Activated T-cell treated with anti-CD3 and anti-CD28 coated beads, Interleukin-2, amount 50 U/mL, for 72 hours (primary cell): ENCODE data around the gene MCRS1. TPM values are rescaled to one million over a fixed set of nuclear protein-coding genes. Genes with fewer than 3 reads are reported as not detected.
A peak's percentile ranks its signal among the peaks of the same experiment; 100 is the strongest.
"Not testable (repeated sequence)": the region's sequence is repeated elsewhere in the genome, so short reads cannot be mapped to it uniquely, and the experiment has no call there.

Experiments
- ATAC-seq, 2 donors: fragments of 150-1000 bp; cut with Tn5 transposase; replicated peaks in 1 of 2; 2 replicates each; pipeline ENCODE4 v1.10.0; 2021; ENCODE audit warnings: moderate library complexity in 2 of 2, mild to moderate bottlenecking in 1 of 2
- DNase-seq, 2 donors: peaks; one replicate each; pipeline ENCODE4 v3.0.0; 2021 to 2022; ENCODE audit warnings: mixed read lengths in 1 of 2
- H3K27ac Mint-ChIP-seq: one replicate; pipeline ENCODE4 v1.8.0; 2022; ENCODE audit warnings: mild to moderate bottlenecking, moderate library complexity, mixed read lengths
- H3K27me3 Mint-ChIP-seq: one replicate; pipeline ENCODE4 v1.8.0; 2022; ENCODE audit warnings: low read depth, mixed read lengths
- H3K36me3 Mint-ChIP-seq, 2 donors: one replicate each; pipeline ENCODE4 v1.8.0; 2022; ENCODE audit warnings: mixed read lengths in 2 of 2, mild to moderate bottlenecking in 1 of 2; ENCODE audit not compliant: insufficient read depth in 2 of 2
- H3K4me1 Mint-ChIP-seq: one replicate; pipeline ENCODE4 v1.8.0; 2022; ENCODE audit warnings: low read depth, mixed read lengths
- H3K4me3 Mint-ChIP-seq, 2 donors: one replicate each; pipeline ENCODE4 v1.8.0; 2022; ENCODE audit warnings: mild to moderate bottlenecking in 2 of 2, mixed read lengths in 2 of 2, moderate library complexity in 2 of 2
- H3K9me3 Mint-ChIP-seq, 2 donors: one replicate each; pipeline ENCODE4 v1.8.0; 2022; ENCODE audit warnings: mixed read lengths in 2 of 2
- total RNA-seq, 2 donors: library from RNA; stranded (reverse); gene quantifications; one replicate each; pipeline ENCODE4 v1.2.3, GENCODE V29; 2022

Gene MCRS1
- total RNA-seq, 2 donors from 2014 or later: 59.4 to 73.8 TPM

GRCh38 chr12:49524660-49525324 is 43.1 kb downstream of the MCRS1 start:
- Mint-ChIP-seq H3K4me3 (no peak overlapping the region), H3K4me1 (peaks cover 1% of the 10 kb centered on the region), H3K36me3 (no peaks in the 10 kb centered on the region), H3K27me3 (no peaks in the 10 kb centered on the region), H3K27ac (no peak overlapping the region), H3K9me3 (no peaks in the 10 kb centered on the region)
- ATAC-seq (no peak), DNase-seq (no peak)

GRCh38 chr12:49521389-49521788 is 46.6 kb downstream of the MCRS1 start:
- Mint-ChIP-seq H3K9me3 (no peaks in the 10 kb centered on the region), H3K4me3 (no peak overlapping the region), H3K27me3 (no peaks in the 10 kb centered on the region), H3K27ac (no peak overlapping the region), H3K36me3 (no peaks in the 10 kb centered on the region), H3K4me1 (peaks cover 10% of the 10 kb centered on the region)
- ATAC-seq (no peak), DNase-seq (no peak)

GRCh38 chr12:49519574-49519936 is 48.4 kb downstream of the MCRS1 start:
- H3K9me3 Mint-ChIP-seq: no peaks in the 10 kb centered on the region
- ATAC-seq (no peak), DNase-seq (no peak)
- H3K27ac Mint-ChIP-seq: no peak overlapping the region
- no peaks in the 10 kb centered on the region for H3K36me3 Mint-ChIP-seq
- H3K4me3 Mint-ChIP-seq: peak overlapping the region in 1 of 2 donors; percentile 22
- H3K4me1 Mint-ChIP-seq: peaks cover 10% of the 10 kb centered on the region
- no peaks in the 10 kb centered on the region for H3K27me3 Mint-ChIP-seq

DNA sequence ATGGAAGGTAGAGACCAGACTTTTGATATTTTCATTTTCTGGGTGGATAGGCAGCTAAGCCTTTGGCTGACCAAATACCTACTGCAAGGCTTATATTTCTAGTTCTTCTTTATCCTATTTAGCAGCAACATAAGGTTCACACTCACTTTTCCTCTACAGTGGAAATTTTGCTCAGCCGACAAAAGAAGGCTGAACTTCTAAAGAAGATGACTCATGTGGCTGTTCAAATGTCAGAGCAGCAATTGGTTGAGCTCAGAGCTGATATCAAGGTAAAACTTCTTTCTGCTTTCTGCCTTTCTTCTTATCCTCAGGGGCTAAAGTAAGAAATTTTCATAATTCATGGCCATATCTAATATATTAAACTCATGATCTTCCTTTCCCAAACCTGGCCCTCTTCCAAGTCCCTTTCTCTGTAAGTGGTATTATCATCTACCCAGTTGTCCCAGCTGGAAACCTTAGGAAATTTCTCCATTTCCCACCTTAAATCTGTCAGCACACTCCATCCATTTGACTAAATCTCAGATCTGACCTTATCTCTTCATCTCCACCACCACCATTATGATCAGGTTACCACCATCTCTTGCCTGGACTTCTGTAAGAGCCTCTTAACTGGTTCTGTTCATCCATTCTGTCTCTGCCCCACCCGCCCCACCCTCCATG is 48.9 kb downstream of the MCRS1 start:
- no peak for DNase-seq
- peak overlapping the region; percentile 83 for H3K27ac Mint-ChIP-seq
- H3K4me3 Mint-ChIP-seq: peak overlapping the region; percentile 16 to 50
- H3K9me3 Mint-ChIP-seq: no peaks in the 10 kb centered on the region
- peaks cover 10% of the 10 kb centered on the region for H3K4me1 Mint-ChIP-seq
- peak; percentile 50 to 74 for ATAC-seq
- no peaks in the 10 kb centered on the region for H3K27me3 Mint-ChIP-seq
- no peaks in the 10 kb centered on the region for H3K36me3 Mint-ChIP-seq

GRCh38 chr12:49515266-49515665 is 52.7 kb downstream of the MCRS1 start:
- H3K4me1 Mint-ChIP-seq: peaks cover 10% of the 10 kb centered on the region
- ATAC-seq: no peak
- no peak overlapping the region for H3K4me3 Mint-ChIP-seq
- H3K36me3 Mint-ChIP-seq: no peaks in the 10 kb centered on the region
- H3K27me3 Mint-ChIP-seq: no peaks in the 10 kb centered on the region
- no peaks in the 10 kb centered on the region for H3K9me3 Mint-ChIP-seq
- no peak overlapping the region for H3K27ac Mint-ChIP-seq
- no peak for DNase-seq

DNA sequence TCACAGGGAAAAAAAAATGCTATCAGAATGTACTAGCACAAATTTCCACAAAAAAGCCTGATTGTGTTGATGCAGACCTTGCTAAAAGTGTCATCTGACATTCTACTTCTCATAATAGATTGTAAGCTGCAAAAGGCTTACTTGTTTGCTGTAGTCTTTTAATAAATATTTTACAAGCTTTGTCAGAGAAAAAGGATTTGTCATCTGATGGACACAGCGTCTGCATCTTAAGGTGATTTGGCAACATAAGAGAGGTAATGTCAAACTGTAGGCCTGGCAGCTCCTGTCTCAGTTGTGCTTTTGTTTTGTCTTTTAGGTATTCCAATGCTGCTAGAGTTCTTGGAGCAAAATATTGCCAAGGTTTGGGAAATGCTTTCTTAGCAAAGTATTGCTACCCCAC is 55.4 kb downstream of the MCRS1 start:
- DNase-seq (no peak), ATAC-seq (no peak)
- no peak overlapping the region for H3K27ac Mint-ChIP-seq
- no peak overlapping the region for H3K4me3 Mint-ChIP-seq
- H3K4me1 Mint-ChIP-seq: no peaks in the 10 kb centered on the region
- H3K9me3 Mint-ChIP-seq: no peaks in the 10 kb centered on the region
- H3K27me3 Mint-ChIP-seq: no peaks in the 10 kb centered on the region
- H3K36me3 Mint-ChIP-seq: no peaks in the 10 kb centered on the region

DNA sequence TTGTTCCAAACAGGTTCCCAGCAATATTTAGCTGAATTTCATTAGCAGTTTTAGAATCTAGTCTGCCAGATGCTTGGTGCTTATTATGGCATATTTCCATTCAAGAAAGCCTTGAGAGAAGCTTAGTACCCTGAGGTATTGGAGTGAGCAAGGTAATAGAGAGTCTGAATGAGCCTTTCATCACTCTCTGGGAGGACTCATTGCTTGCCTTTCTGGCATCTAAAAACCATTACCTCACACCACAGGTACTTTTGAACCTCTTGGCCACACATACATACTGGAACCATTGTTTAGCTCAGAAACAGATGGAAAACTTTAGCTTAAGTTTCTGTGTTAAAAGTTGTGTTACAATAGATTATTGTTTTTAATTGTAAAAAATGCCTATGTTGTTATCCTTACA is 56.5 kb downstream of the MCRS1 start:
- peak; percentile 37 to 54 for ATAC-seq
- no peak for DNase-seq
- H3K9me3 Mint-ChIP-seq: no peaks in the 10 kb centered on the region
- H3K4me3 Mint-ChIP-seq: no peak overlapping the region
- no peaks in the 10 kb centered on the region for H3K36me3 Mint-ChIP-seq
- H3K27ac Mint-ChIP-seq: no peak overlapping the region
- H3K4me1 Mint-ChIP-seq: no peaks in the 10 kb centered on the region
- no peaks in the 10 kb centered on the region for H3K27me3 Mint-ChIP-seq

- not testable (repeated sequence) for H3K36me3 Mint-ChIP-seq, H3K27ac Mint-ChIP-seq
Measured at GRCh38 chr12:49509681-49510080, 58.3 kb downstream of the MCRS1 start.

More at GRCh38 chr12:49509681-49510080, 58.3 kb downstream of the MCRS1 start:
- H3K4me3 Mint-ChIP-seq, ATAC-seq, H3K27me3 Mint-ChIP-seq, H3K4me1 Mint-ChIP-seq, DNase-seq, H3K9me3 Mint-ChIP-seq: not testable (repeated sequence)

Other genes with a start within 250 kb of the MCRS1 start
- gene TROAP, start 244.9 kb downstream of the MCRS1 start, total RNA-seq: 10 to 100 TPM; 63.8 to 77.9 TPM
- gene C1QL4, start 231.0 kb downstream of the MCRS1 start, total RNA-seq: under 1 TPM in 1 of 2 donors, not detected in 1; 0.12 TPM
- gene DNAJC22, start 221.3 kb downstream of the MCRS1 start, total RNA-seq: under 1 TPM in 1 of 2 donors, not detected in 1; 0.05 TPM
- 10 to 100 TPM; 12.3 to 16.4 TPM for gene SPATS2, start 200.7 kb downstream of the MCRS1 start, total RNA-seq
- 1 to 10 TPM; 1.5 to 1.7 TPM for gene KCNH3, start 29.1 kb downstream of the MCRS1 start, total RNA-seq
- gene FAM186B, start 37.5 kb upstream of the MCRS1 start, total RNA-seq: under 1 TPM; 0.74 to 0.82 TPM
- 10 to 100 TPM in 1 of 2 donors, 1 to 10 TPM in 1; 8.5 to 14.0 TPM for gene PRPF40B, start 55.4 kb upstream of the MCRS1 start, total RNA-seq
- gene FMNL3, start 139.3 kb upstream of the MCRS1 start, total RNA-seq: 10 to 100 TPM; 40.6 to 42.0 TPM
- gene TMBIM6, start 173.4 kb upstream of the MCRS1 start, total RNA-seq: 100 to 1,000 TPM; 755 to 785 TPM